Breast epithelium (tissue), 4 donors: ENCODE results near the gene TNS1. TPM values are rescaled to one million over a fixed set of nuclear protein-coding genes. Genes with fewer than 3 reads are reported as not detected.

ENCODE experiments used
- DNase-seq, 2 donors: peaks; one replicate each; pipeline ENCODE4 v3.0.0-alpha.2; 2019; ENCODE audit warnings: low spot score in 2 of 2
- H3K27ac ChIP-seq, 2 donors: fragments of 200-600 bp; sonication (generic) in 1 of 2; one replicate each; pipeline ENCODE4 v1.5.1; 2016 to 2019; ENCODE audit warnings: mild to moderate bottlenecking in 1 of 2
- H3K27me3 ChIP-seq, 2 donors: fragments of 200-600 bp; sonication (generic) in 1 of 2; one replicate each; pipeline versions ENCODE4 v1.5.1 to v1.6.0; 2017 to 2019; ENCODE audit warnings: control low read depth in 1 of 2, mild to moderate bottlenecking in 1 of 2
- H3K36me3 ChIP-seq: fragments of 200-600 bp; one replicate; pipeline ENCODE4 v1.5.1; 2019
- H3K4me1 ChIP-seq, 2 donors: fragments of 200-600 bp; sonication (generic); one replicate each; pipeline ENCODE4 v1.5.1; 2016 to 2019; ENCODE audit warnings: control low read depth in 1 of 2
- H3K4me3 ChIP-seq, 3 donors: fragments of 200-600 bp; sonication (generic); 1 replicate in 2 of 3; 2 replicates in 1 of 3; pipeline ENCODE4 v1.5.1; 2016 to 2019; ENCODE audit warnings: mild to moderate bottlenecking in 3 of 3, moderate library complexity in 2 of 3
- H3K9me3 ChIP-seq, 2 donors: fragments of 200-600 bp; sonication (generic) in 1 of 2; one replicate each; pipeline ENCODE4 v1.5.1; 2016 to 2019; ENCODE audit warnings: control low read depth in 1 of 2
- POLR2A ChIP-seq: fragments of 450-650 bp; IDR thresholded peaks from one replicate; pipeline ENCODE4 v1.6.1; 2016; ENCODE audit warnings: antibody characterized with exemption, mild to moderate bottlenecking, moderate library complexity
- POLR2AphosphoS5 ChIP-seq, 3 donors: sonication (generic); formaldehyde crosslinking; IDR thresholded peaks; one replicate each; pipeline ENCODE4 v1.6.1; 2017; ENCODE audit warnings: antibody characterized with exemption in 3 of 3
- intact Hi-C: fragments of 100-400 bp; cut with DNase I; formaldehyde crosslinking; loops from one replicate; pipeline ENCODE4 v1.15.1; 2023; ENCODE audit warnings: low total_unique reads
- total RNA-seq, 3 donors: library from RNA; depleted of rRNA; stranded (reverse); fragments of >200 nt; gene quantifications; one replicate each; pipeline ENCODE4 v1.1.0, GENCODE V29; 2016
- TF ChIP-seq, protein P1 (sequence below), 3 donors: fragments of 450-650 bp; IDR thresholded peaks; one replicate each; pipeline ENCODE4 v1.5.1; 2016 to 2017; ENCODE audit warnings: antibody characterized with exemption in 3 of 3, mild to moderate bottlenecking in 3 of 3, moderate library complexity in 3 of 3

The TNS1 gene
- total RNA-seq, 3 donors from 2014 or later, result 141 to 577 (median 154) TPM

DNA sequence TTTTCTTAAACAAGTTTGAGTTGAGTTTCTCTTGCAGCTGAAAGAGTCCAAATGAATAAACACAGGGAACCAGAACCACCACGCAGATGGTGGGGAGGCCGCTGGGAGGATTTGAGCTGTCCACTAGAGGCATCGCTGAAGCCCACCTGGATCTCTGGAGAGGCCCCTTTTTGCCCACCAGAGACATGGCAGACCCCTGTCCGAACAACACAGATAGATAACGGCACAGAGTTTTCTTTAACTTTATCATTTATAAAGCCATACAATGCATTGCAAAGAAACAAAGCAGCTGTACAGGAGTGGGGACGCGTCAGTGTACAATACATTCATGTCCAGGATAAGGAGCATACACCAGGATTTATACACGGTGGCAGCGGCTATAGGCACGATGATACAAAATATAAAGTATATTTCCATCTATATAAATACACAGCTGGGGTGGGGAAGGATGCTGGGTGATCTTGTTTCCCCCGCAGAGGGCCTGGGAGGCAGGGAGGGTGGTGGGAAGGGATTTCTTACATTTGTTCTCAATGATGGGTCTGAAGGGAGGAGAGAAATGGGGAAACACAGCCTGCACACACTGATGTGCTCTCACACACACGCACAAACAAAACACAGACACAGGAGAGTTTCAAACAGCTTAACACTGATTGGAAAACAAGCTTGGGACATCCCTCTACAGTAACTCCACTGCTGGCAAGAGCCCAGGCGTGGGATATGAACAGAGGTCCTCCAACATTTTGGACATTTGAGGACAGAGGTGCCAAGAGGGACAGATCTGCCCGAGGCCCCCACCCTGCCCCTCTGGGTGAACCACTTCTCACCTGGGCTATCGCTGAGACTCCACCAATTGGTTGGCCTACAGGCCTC lies 203.0 kb downstream of the TNS1 start:
- Histone ChIP-seq H3K9me3 (no peaks in the 10 kb centered on the region), H3K36me3 (peaks cover 7% of the 10 kb centered on the region), H3K27ac (peak overlapping the region in 1 of 2 donors; percentile 44), H3K27me3 (no peaks in the 10 kb centered on the region), H3K4me3 (no peak overlapping the region), H3K4me1 (no peaks in the 10 kb centered on the region)
- DNase-seq, result peak; percentile 16 to 45
- TF ChIP-seq POLR2AphosphoS5 (IDR thresholded peaks at IDR 0.05) (no peak), POLR2A (no peak)
- TF ChIP-seq, protein P1, sequence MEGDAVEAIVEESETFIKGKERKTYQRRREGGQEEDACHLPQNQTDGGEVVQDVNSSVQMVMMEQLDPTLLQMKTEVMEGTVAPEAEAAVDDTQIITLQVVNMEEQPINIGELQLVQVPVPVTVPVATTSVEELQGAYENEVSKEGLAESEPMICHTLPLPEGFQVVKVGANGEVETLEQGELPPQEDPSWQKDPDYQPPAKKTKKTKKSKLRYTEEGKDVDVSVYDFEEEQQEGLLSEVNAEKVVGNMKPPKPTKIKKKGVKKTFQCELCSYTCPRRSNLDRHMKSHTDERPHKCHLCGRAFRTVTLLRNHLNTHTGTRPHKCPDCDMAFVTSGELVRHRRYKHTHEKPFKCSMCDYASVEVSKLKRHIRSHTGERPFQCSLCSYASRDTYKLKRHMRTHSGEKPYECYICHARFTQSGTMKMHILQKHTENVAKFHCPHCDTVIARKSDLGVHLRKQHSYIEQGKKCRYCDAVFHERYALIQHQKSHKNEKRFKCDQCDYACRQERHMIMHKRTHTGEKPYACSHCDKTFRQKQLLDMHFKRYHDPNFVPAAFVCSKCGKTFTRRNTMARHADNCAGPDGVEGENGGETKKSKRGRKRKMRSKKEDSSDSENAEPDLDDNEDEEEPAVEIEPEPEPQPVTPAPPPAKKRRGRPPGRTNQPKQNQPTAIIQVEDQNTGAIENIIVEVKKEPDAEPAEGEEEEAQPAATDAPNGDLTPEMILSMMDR (IDR thresholded peaks at IDR 0.05), result no peak
- intact Hi-C loops, result no loop called here

DNA sequence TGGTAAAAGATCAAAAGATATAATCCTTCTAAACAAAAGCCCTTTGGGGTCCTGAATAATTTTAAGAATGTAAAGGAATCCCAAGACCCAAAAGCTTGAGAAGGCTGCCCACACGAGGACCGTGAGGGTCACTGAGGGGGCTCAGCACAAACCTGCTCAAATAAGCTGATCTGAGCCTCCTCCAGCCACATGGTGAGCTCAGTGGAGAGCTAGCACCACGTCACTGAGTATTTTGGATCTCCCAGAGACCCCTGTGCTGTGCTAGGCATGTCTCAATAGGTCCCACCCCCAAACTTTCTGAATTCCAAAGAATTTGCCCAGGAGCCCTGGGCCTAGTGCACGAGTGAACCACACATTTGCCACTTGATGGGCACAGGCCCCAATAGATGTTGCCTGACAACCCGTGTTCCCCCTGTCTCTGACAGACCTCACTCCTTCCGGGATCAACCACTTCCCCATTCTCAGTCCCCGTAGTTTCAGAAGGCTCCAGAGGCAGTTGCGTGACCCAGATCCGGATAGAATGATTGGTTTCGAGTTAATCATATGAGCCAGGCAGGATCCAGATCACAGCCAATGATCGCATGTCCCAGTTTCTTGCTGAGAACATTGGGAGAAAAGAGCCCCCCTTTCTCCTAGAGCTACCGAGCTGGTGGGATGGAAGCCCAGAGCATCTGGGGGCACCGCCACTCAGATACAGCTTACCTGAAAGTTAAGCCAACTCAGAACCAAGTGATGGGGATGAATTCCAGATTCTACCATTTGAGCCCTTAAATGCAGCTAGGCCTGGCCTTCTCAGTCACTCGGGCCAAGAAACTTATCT lies 203.8 kb downstream of the TNS1 start:
- TF ChIP-seq, protein P1 (IDR thresholded peaks at IDR 0.05), result no peak
- TF ChIP-seq POLR2AphosphoS5 (IDR thresholded peaks at IDR 0.05) (no peak), POLR2A (no peak)
- Histone ChIP-seq H3K27ac (peak overlapping the region; percentile 8 to 10), H3K27me3 (no peaks in the 10 kb centered on the region), H3K36me3 (peaks cover 7% of the 10 kb centered on the region), H3K4me1 (no peaks in the 10 kb centered on the region), H3K4me3 (no peak overlapping the region), H3K9me3 (no peaks in the 10 kb centered on the region)
- DNase-seq, result no peak
- intact Hi-C loops, result no loop called here

DNA sequence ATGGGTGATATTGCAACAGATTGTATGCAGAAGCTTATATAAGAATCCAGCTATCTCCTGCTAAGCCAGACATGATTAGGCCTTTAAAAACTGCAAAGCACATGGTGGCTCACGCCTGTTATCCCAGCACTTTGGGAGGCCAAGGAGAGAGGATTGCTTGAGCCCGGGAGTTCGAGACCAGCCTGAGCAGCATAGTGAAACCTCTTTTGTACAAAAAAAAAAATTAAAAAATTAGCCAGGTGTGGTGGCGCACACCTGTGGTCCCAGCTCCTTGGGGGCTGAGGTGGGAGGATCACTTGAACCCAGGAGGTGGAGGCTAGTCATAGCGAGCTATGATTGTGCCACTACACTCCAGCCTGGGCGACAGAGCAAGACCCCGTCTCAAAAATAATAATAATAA lies 204.6 kb downstream of the TNS1 start:
- intact Hi-C loops, result no loop called here
- Histone ChIP-seq H3K9me3 (no peaks in the 10 kb centered on the region), H3K4me3 (no peak overlapping the region), H3K27ac (peak overlapping the region in 1 of 2 donors; percentile 21), H3K27me3 (no peaks in the 10 kb centered on the region), H3K4me1 (no peaks in the 10 kb centered on the region), H3K36me3 (peaks cover 7% of the 10 kb centered on the region)
- no peak for DNase-seq
- TF ChIP-seq POLR2AphosphoS5 (IDR thresholded peaks at IDR 0.05) (no peak), POLR2A (no peak)
- TF ChIP-seq, protein P1 (IDR thresholded peaks at IDR 0.05), result no peak

DNA sequence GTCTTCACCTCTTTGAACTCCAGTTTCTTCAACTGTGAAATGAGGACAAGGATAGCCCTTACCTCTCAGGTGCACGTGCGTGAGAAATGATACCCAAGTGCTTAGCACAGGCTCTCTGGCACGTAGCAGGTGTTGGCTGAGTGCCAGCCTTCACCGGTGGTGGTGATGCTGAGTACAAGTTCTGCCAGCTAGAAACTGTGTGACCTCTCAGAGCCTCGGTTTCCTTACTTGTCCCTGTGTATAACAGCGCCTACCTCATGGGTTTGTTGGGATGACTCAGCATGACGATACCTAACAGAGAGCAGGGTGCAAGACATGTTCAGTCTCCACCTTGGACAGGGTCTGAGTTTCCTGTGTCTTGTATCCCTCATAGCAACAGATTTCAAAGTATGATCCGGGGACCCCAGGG lies 205.1 kb downstream of the TNS1 start:
- no peaks in the 10 kb centered on the region for H3K27me3 ChIP-seq
- intact Hi-C loops, result no loop called here
- H3K27ac ChIP-seq, result peak overlapping the region in 1 of 2 donors; percentile 50
- H3K9me3 ChIP-seq, result no peaks in the 10 kb centered on the region
- no peaks in the 10 kb centered on the region for H3K4me1 ChIP-seq
- peaks cover 7% of the 10 kb centered on the region for H3K36me3 ChIP-seq
- H3K4me3 ChIP-seq, result no peak overlapping the region
- no peak for DNase-seq
- TF ChIP-seq POLR2A, result no peak
- peak in 2 of 3 donors; percentile 10 to 19 for TF ChIP-seq POLR2AphosphoS5 (IDR thresholded peaks at IDR 0.05)

DNA sequence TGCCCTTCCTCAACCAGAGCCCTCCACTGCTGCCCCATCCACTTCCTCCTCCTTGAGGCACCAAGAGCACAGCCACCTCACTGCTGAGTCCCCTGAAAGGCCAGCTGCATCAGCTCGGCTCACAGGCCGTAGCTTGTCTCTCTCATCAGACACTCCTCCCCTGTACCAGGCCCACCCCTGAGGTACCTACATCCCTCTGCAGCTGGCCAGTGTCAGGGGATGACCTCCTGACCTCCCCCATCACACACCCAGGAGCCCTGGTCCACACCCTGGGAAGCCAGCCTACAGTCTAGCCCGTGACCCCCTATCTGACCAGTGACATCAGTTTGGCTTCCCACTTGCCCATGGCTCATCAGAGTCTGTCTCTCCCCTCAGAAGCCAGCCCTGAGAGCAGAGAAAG lies 205.6 kb downstream of the TNS1 start:
- Histone ChIP-seq H3K36me3 (peaks cover 3% of the 10 kb centered on the region), H3K27me3 (no peaks in the 10 kb centered on the region), H3K9me3 (no peaks in the 10 kb centered on the region), H3K4me1 (no peaks in the 10 kb centered on the region), H3K4me3 (no peak overlapping the region), H3K27ac (peak overlapping the region in 1 of 2 donors; percentile 50)
- intact Hi-C loops, result no loop called here
- TF ChIP-seq POLR2A (no peak), POLR2AphosphoS5 (IDR thresholded peaks at IDR 0.05) (no peak)
- TF ChIP-seq, protein P1 (IDR thresholded peaks at IDR 0.05), result no peak
- no peak for DNase-seq
